ENCODE results near the gene ASIC3. TPM values are rescaled to one million over a fixed set of nuclear protein-coding genes. Genes with fewer than 3 reads are reported as not detected.

The ASIC3 gene
- total RNA-seq, 2 donors from 2014 or later: 2.5 to 3.0 TPM

- no peaks in the 10 kb centered on the region for H3K27me3 Mint-ChIP-seq (ENCODE audit: insufficient read depth)
These were observed 43.7 kb downstream of the ASIC3 start for GRCh38 chr7:151091988-151092387.

DNA sequence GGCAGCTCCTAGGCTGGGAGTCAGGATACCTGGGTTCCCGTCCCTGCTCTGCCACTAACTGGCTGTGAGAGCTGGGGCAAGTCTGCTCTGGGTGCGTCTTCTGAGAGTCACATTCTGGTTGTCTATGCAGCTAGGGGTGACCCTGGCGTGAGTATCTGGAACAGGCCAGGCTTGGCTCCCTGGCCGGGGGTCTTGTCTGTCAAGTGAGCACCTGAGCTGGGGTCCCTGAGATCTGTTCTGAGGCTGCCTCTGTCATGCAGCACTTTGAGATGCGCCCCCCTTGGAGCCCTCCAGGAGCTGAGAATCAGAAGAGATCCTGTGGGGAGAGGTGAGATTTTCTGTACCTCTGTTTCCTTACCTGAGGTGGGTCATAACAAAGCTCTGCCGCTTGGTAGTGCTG lies 45.4 kb downstream of the ASIC3 start:
- Mint-ChIP-seq H3K4me1 (peaks cover 17% of the 10 kb centered on the region), H3K4me3 (no peak overlapping the region), H3K36me3 (ENCODE audit: low read depth) (peaks cover 36% of the 10 kb centered on the region), H3K27ac (no peak overlapping the region), H3K27me3 (ENCODE audit: insufficient read depth) (no peaks in the 10 kb centered on the region), H3K9me3 (no peaks in the 10 kb centered on the region)
- H3K9ac ChIP-seq (ENCODE audit: extremely low read depth, low read length, poor library complexity, severe bottlenecking): no peak overlapping the region
- DNase-seq: no peak
- peaks cover 9% of the 10 kb centered on the region for H3K4me1 ChIP-seq (ENCODE audit: control insufficient read depth, insufficient read depth, low read length)
- no peak overlapping the region for H3K27ac ChIP-seq (ENCODE audit: low read depth, low read length)
- 94 to 100% methylated on average over 4 to 6 of the region's 6 CpGs for WGBS, 2 experiments (ENCODE audit: insufficient coverage in 1 of 2, insufficient read length in 1 of 2)
- peaks cover 35% of the 10 kb centered on the region for H3K36me3 ChIP-seq (ENCODE audit: control insufficient read depth, insufficient read depth, low read length)
- H3K4me3 ChIP-seq (ENCODE audit: low read length): no peak overlapping the region
- no peaks in the 10 kb centered on the region for H3K27me3 ChIP-seq (ENCODE audit: control insufficient read depth, insufficient read depth, low read length, poor library complexity, severe bottlenecking)
- no peaks in the 10 kb centered on the region for H3K9me3 ChIP-seq (ENCODE audit: control insufficient read depth, low read length)
- TF ChIP-seq, protein P1, sequence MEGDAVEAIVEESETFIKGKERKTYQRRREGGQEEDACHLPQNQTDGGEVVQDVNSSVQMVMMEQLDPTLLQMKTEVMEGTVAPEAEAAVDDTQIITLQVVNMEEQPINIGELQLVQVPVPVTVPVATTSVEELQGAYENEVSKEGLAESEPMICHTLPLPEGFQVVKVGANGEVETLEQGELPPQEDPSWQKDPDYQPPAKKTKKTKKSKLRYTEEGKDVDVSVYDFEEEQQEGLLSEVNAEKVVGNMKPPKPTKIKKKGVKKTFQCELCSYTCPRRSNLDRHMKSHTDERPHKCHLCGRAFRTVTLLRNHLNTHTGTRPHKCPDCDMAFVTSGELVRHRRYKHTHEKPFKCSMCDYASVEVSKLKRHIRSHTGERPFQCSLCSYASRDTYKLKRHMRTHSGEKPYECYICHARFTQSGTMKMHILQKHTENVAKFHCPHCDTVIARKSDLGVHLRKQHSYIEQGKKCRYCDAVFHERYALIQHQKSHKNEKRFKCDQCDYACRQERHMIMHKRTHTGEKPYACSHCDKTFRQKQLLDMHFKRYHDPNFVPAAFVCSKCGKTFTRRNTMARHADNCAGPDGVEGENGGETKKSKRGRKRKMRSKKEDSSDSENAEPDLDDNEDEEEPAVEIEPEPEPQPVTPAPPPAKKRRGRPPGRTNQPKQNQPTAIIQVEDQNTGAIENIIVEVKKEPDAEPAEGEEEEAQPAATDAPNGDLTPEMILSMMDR (conservative IDR thresholded peaks at IDR 0.05): no peak

More at GRCh38 chr7:151091988-151092387, 43.7 kb downstream of the ASIC3 start:
- TF ChIP-seq, protein P1 (conservative IDR thresholded peaks at IDR 0.05): no peak
- H3K27ac ChIP-seq (ENCODE audit: low read depth, low read length): no peak overlapping the region
- H3K4me1 ChIP-seq (ENCODE audit: control insufficient read depth, insufficient read depth, low read length): peaks cover 14% of the 10 kb centered on the region
- no peak for DNase-seq
- H3K4me1 Mint-ChIP-seq: peaks cover 23% of the 10 kb centered on the region
- H3K4me3 ChIP-seq (ENCODE audit: low read length): no peak overlapping the region
- no peak overlapping the region for H3K9ac ChIP-seq (ENCODE audit: extremely low read depth, low read length, poor library complexity, severe bottlenecking)
- H3K9me3 Mint-ChIP-seq: no peaks in the 10 kb centered on the region
- no peaks in the 10 kb centered on the region for H3K27me3 ChIP-seq (ENCODE audit: control insufficient read depth, insufficient read depth, low read length, poor library complexity, severe bottlenecking)
- H3K9me3 ChIP-seq (ENCODE audit: control insufficient read depth, low read length): no peaks in the 10 kb centered on the region
- H3K27ac Mint-ChIP-seq: no peak overlapping the region
- H3K4me3 Mint-ChIP-seq: no peak overlapping the region
- peaks cover 28% of the 10 kb centered on the region for H3K36me3 Mint-ChIP-seq (ENCODE audit: low read depth)
- WGBS, 2 experiments (ENCODE audit: insufficient coverage in 1 of 2, insufficient read length in 1 of 2): 93 to 96% methylated on average over 10 to 14 of the region's 14 CpGs
- H3K36me3 ChIP-seq (ENCODE audit: control insufficient read depth, insufficient read depth, low read length): peaks cover 31% of the 10 kb centered on the region

- Histone ChIP-seq H3K9me3 (ENCODE audit: control insufficient read depth, low read length) (no peaks in the 10 kb centered on the region), H3K27ac (ENCODE audit: low read depth, low read length) (no peak overlapping the region), H3K36me3 (ENCODE audit: control insufficient read depth, insufficient read depth, low read length) (peaks cover 35% of the 10 kb centered on the region), H3K9ac (ENCODE audit: extremely low read depth, low read length, poor library complexity, severe bottlenecking) (no peak overlapping the region), H3K27me3 (ENCODE audit: control insufficient read depth, insufficient read depth, low read length, poor library complexity, severe bottlenecking) (no peaks in the 10 kb centered on the region), H3K4me1 (ENCODE audit: control insufficient read depth, insufficient read depth, low read length) (no peaks in the 10 kb centered on the region), H3K4me3 (ENCODE audit: low read length) (no peak overlapping the region)
- Mint-ChIP-seq H3K36me3 (ENCODE audit: low read depth) (peaks cover 30% of the 10 kb centered on the region), H3K4me1 (peaks cover 8% of the 10 kb centered on the region), H3K27ac (no peak overlapping the region), H3K4me3 (no peak overlapping the region), H3K9me3 (no peaks in the 10 kb centered on the region), H3K27me3 (ENCODE audit: insufficient read depth) (no peaks in the 10 kb centered on the region)
- 94% methylated on average over 5 of the region's 5 CpGs for WGBS, 2 experiments (ENCODE audit: insufficient coverage in 1 of 2, insufficient read length in 1 of 2)
- TF ChIP-seq, protein P1 (conservative IDR thresholded peaks at IDR 0.05): no peak
- DNase-seq: no peak
These were observed 46.3 kb downstream of the ASIC3 start for GRCh38 chr7:151094675-151095074.

Data from endodermal cell (in vitro differentiated cells).